Activated T-helper 17 cell treated with anti-CD3 and anti-CD28 coated beads, Interleukin-2, amount 50 U/mL, for 72 hours (primary cell): ENCODE data around the gene EEPD1. TPM values are rescaled to one million over a fixed set of nuclear protein-coding genes. Genes with fewer than 3 reads are reported as not detected.
"Not testable (repeated sequence)": the region's sequence is repeated elsewhere in the genome, so short reads cannot be mapped to it uniquely, and the experiment has no call there.

ENCODE experiments used
- ATAC-seq: fragments of 150-1000 bp; cut with Tn5 transposase; replicated peaks from 2 replicates; pipeline ENCODE4 v1.10.0; 2021; ENCODE audit warnings: mild to moderate bottlenecking, moderate library complexity
- H3K27ac Mint-ChIP-seq: one replicate; pipeline ENCODE4 v1.8.0; 2022; ENCODE audit warnings: mixed read lengths
- H3K27me3 Mint-ChIP-seq: one replicate; pipeline ENCODE4 v1.8.0; 2022; ENCODE audit warnings: mixed read lengths
- H3K36me3 Mint-ChIP-seq: one replicate; pipeline ENCODE4 v1.8.0; 2022; ENCODE audit warnings: low read depth, mild to moderate bottlenecking, mixed read lengths
- H3K4me1 Mint-ChIP-seq: one replicate; pipeline ENCODE4 v1.8.0; 2022; ENCODE audit warnings: mixed read lengths
- H3K4me3 Mint-ChIP-seq: one replicate; pipeline ENCODE4 v1.8.0; 2022; ENCODE audit warnings: mild to moderate bottlenecking, mixed read lengths
- H3K9me3 Mint-ChIP-seq: one replicate; pipeline ENCODE4 v1.8.0; 2022; ENCODE audit warnings: mixed read lengths
- total RNA-seq, 2 donors: library from RNA; stranded (reverse); gene quantifications; one replicate each; pipeline ENCODE4 v1.2.3, GENCODE V29; 2022

EEPD1 gene
- total RNA-seq, 2 donors from 2014 or later, result 0.95 to 5.1 TPM

GRCh38 chr7:36119005-36119706 lies 33.9 kb upstream of the EEPD1 start:
- H3K27me3 Mint-ChIP-seq, result no peaks in the 10 kb centered on the region
- peaks cover 19% of the 10 kb centered on the region for H3K9me3 Mint-ChIP-seq

GRCh38 chr7:36119983-36120646 lies 32.9 kb upstream of the EEPD1 start:
- H3K27me3 Mint-ChIP-seq, H3K4me3 Mint-ChIP-seq, H3K27ac Mint-ChIP-seq, ATAC-seq, H3K36me3 Mint-ChIP-seq: not testable (repeated sequence)
- Mint-ChIP-seq H3K4me1 (peaks cover 23% of the 10 kb centered on the region), H3K9me3 (peaks cover 19% of the 10 kb centered on the region)

More at GRCh38 chr7:36119005-36119706, 33.9 kb upstream of the EEPD1 start:
- no peaks in the 10 kb centered on the region for H3K36me3 Mint-ChIP-seq
- ATAC-seq, result no peak
- no peak overlapping the region for H3K27ac Mint-ChIP-seq
- no peak overlapping the region for H3K4me3 Mint-ChIP-seq
- peaks cover 29% of the 10 kb centered on the region for H3K4me1 Mint-ChIP-seq

GRCh38 chr7:36125630-36126029 lies 27.4 kb upstream of the EEPD1 start:
- ATAC-seq, H3K4me3 Mint-ChIP-seq, H3K27ac Mint-ChIP-seq, H3K36me3 Mint-ChIP-seq, H3K27me3 Mint-ChIP-seq, H3K4me1 Mint-ChIP-seq: not testable (repeated sequence)
- peaks cover 19% of the 10 kb centered on the region for H3K9me3 Mint-ChIP-seq

- H3K36me3 Mint-ChIP-seq, result no peaks in the 10 kb centered on the region
- H3K4me3 Mint-ChIP-seq, result no peak overlapping the region
- peaks cover 8% of the 10 kb centered on the region for H3K9me3 Mint-ChIP-seq
- ATAC-seq, result no peak
- H3K4me1 Mint-ChIP-seq, result peaks cover 4% of the 10 kb centered on the region
- H3K27ac Mint-ChIP-seq, result no peak overlapping the region
- H3K27me3 Mint-ChIP-seq, result no peaks in the 10 kb centered on the region
These were observed 25.8 kb upstream of the EEPD1 start for GRCh38 chr7:36127075-36127740.

GRCh38 chr7:36128448-36129047 lies 24.5 kb upstream of the EEPD1 start:
- ATAC-seq, result no peak
- no peaks in the 10 kb centered on the region for H3K27me3 Mint-ChIP-seq
- no peak overlapping the region for H3K27ac Mint-ChIP-seq
- H3K9me3 Mint-ChIP-seq, result no peaks in the 10 kb centered on the region
- peaks cover 4% of the 10 kb centered on the region for H3K4me1 Mint-ChIP-seq
- no peak overlapping the region for H3K4me3 Mint-ChIP-seq
- H3K36me3 Mint-ChIP-seq, result no peaks in the 10 kb centered on the region

GRCh38 chr7:36129048-36129534 lies 24.0 kb upstream of the EEPD1 start:
- ATAC-seq, result no peak
- no peak overlapping the region for H3K4me3 Mint-ChIP-seq
- no peaks in the 10 kb centered on the region for H3K9me3 Mint-ChIP-seq
- no peaks in the 10 kb centered on the region for H3K27me3 Mint-ChIP-seq
- H3K36me3 Mint-ChIP-seq, result no peaks in the 10 kb centered on the region
- peaks cover 4% of the 10 kb centered on the region for H3K4me1 Mint-ChIP-seq
- H3K27ac Mint-ChIP-seq, result no peak overlapping the region

- H3K27ac Mint-ChIP-seq, result no peak overlapping the region
- H3K27me3 Mint-ChIP-seq, result no peaks in the 10 kb centered on the region
- H3K4me1 Mint-ChIP-seq, result peaks cover 4% of the 10 kb centered on the region
- no peak for ATAC-seq
- no peak overlapping the region for H3K4me3 Mint-ChIP-seq
- H3K9me3 Mint-ChIP-seq, result no peaks in the 10 kb centered on the region
- H3K36me3 Mint-ChIP-seq, result no peaks in the 10 kb centered on the region
These were observed 22.7 kb upstream of the EEPD1 start for GRCh38 chr7:36130236-36130945.

- no peak overlapping the region for H3K27ac Mint-ChIP-seq
- ATAC-seq, result no peak
- peaks cover 4% of the 10 kb centered on the region for H3K4me1 Mint-ChIP-seq
- H3K9me3 Mint-ChIP-seq, result no peaks in the 10 kb centered on the region
- no peaks in the 10 kb centered on the region for H3K27me3 Mint-ChIP-seq
- no peak overlapping the region for H3K4me3 Mint-ChIP-seq
- H3K36me3 Mint-ChIP-seq, result no peaks in the 10 kb centered on the region
These were observed 22.0 kb upstream of the EEPD1 start for GRCh38 chr7:36131026-36131425.

- Mint-ChIP-seq H3K27ac (no peak overlapping the region), H3K4me3 (no peak overlapping the region), H3K9me3 (no peaks in the 10 kb centered on the region), H3K4me1 (peaks cover 4% of the 10 kb centered on the region), H3K27me3 (no peaks in the 10 kb centered on the region), H3K36me3 (no peaks in the 10 kb centered on the region)
- no peak for ATAC-seq
These were observed 21.6 kb upstream of the EEPD1 start for GRCh38 chr7:36131499-36131898.

- Mint-ChIP-seq H3K27me3 (no peaks in the 10 kb centered on the region), H3K4me1 (peaks cover 4% of the 10 kb centered on the region), H3K27ac (no peak overlapping the region), H3K9me3 (no peaks in the 10 kb centered on the region), H3K36me3 (no peaks in the 10 kb centered on the region), H3K4me3 (no peak overlapping the region)
- no peak for ATAC-seq
These were observed 21.0 kb upstream of the EEPD1 start for GRCh38 chr7:36132012-36132411.

- Mint-ChIP-seq H3K9me3 (no peaks in the 10 kb centered on the region), H3K27ac (no peak overlapping the region), H3K4me3 (no peak overlapping the region), H3K36me3 (no peaks in the 10 kb centered on the region), H3K27me3 (no peaks in the 10 kb centered on the region), H3K4me1 (no peaks in the 10 kb centered on the region)
- no peak for ATAC-seq
These were observed 17.4 kb upstream of the EEPD1 start for GRCh38 chr7:36135700-36136099.

GRCh38 chr7:36137258-36137657 lies 15.8 kb upstream of the EEPD1 start:
- H3K9me3 Mint-ChIP-seq, result no peaks in the 10 kb centered on the region
- H3K4me1 Mint-ChIP-seq, result no peaks in the 10 kb centered on the region
- no peak overlapping the region for H3K27ac Mint-ChIP-seq
- H3K27me3 Mint-ChIP-seq, result no peaks in the 10 kb centered on the region
- no peaks in the 10 kb centered on the region for H3K36me3 Mint-ChIP-seq
- ATAC-seq, result no peak
- H3K4me3 Mint-ChIP-seq, result no peak overlapping the region

GRCh38 chr7:36137754-36138153 lies 15.3 kb upstream of the EEPD1 start:
- Mint-ChIP-seq H3K4me3 (no peak overlapping the region), H3K4me1 (no peaks in the 10 kb centered on the region), H3K27me3 (no peaks in the 10 kb centered on the region), H3K9me3 (no peaks in the 10 kb centered on the region), H3K36me3 (no peaks in the 10 kb centered on the region), H3K27ac (no peak overlapping the region)
- no peak for ATAC-seq

- Mint-ChIP-seq H3K27me3 (no peaks in the 10 kb centered on the region), H3K4me1 (no peaks in the 10 kb centered on the region), H3K9me3 (no peaks in the 10 kb centered on the region), H3K36me3 (no peaks in the 10 kb centered on the region), H3K4me3 (no peak overlapping the region), H3K27ac (no peak overlapping the region)
- no peak for ATAC-seq
These were observed 14.8 kb upstream of the EEPD1 start for GRCh38 chr7:36138209-36138608.
